Stimulated activated CD4-positive, alpha-beta T cell treated with anti-CD3 and anti-CD28 coated beads, Interleukin-4, amount 100 ng/mL, for 4 hours (primary cell): ENCODE measurements around the gene MANF.

Experiments
- DNase-seq, 2 experiments: peaks; one replicate each; pipeline ENCODE4 v3.0.0-alpha.2; 2020

The MANF gene

GRCh38 chr3:51436998-51437639, 52.0 kb downstream of the MANF start:
- no peak for DNase-seq
